HG02759 (cell line): Measurements from ENCODE around the gene KAZN.

ENCODE experiments used
- ATAC-seq: cut with Tn5 transposase; IDR thresholded peaks from one replicate; pipeline ENCODE4 v1.9.1; 2021; ENCODE audit warnings: mild to moderate bottlenecking, moderate library complexity; ENCODE audit not compliant: unreplicated experiment

Gene KAZN

GRCh38 chr1:14761291-14762153 is 163.0 kb downstream of the KAZN start:
- ATAC-seq: no peak

- ATAC-seq: no peak
Observed at GRCh38 chr1:14763977-14764376, 165.5 kb downstream of the KAZN start.

GRCh38 chr1:14765773-14766172 is 167.3 kb downstream of the KAZN start:
- ATAC-seq: no peak

GRCh38 chr1:14767075-14767474 is 168.6 kb downstream of the KAZN start:
- ATAC-seq: no peak

GRCh38 chr1:14768582-14769304 is 170.3 kb downstream of the KAZN start:
- ATAC-seq: no peak

GRCh38 chr1:14769486-14770274 is 171.2 kb downstream of the KAZN start:
- ATAC-seq: no peak

DNA sequence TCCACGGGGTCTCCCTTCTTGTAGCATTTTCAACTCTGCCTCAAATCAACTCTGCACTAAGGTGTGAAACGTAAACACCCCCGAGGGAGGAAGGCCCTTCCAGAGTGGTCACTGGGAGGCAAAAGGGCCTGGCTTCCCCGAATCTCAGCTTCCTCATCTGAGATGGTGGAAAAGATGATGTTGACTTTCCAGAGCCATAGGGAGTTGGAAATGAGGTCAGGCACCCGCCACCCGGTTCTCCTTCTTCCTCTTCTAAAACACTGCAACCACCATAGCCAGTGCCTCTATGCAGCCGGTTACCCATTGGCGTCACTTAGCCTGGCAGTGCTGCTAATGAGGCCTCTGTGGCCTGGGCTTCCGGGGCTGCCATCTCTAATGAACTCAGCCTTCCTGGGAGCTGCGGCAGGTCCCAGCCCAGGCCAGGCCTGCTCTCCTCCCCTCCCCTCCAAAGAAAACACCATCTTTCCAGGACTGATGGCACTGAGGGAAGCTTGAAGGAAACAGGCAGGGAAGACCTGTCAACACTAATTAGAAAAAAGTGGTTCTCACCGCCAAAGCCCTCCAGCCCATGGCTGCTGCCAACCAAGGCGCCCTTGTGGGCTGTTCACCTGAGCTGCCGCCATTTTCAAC is 175.0 kb downstream of the KAZN start:
- no peak for ATAC-seq

DNA sequence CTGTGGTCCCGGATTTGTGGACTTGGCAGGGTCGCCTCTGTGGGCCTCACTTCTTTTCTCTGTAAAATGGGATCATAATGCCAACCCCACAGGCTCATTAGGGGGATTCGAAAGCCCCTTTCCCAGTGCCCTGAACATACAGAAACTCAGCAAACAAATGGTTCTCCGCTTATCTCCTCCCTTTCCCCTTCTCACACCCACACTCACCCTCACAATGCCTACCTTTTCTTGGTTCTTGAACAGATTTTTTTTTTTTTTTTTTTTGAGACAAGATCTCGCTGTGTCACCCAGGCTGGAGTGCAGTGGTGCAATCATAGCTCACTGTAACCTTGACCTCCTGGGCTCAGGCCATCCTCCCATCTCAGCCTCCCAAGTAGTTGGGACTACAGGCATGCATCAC is 175.7 kb downstream of the KAZN start:
- no peak for ATAC-seq

DNA sequence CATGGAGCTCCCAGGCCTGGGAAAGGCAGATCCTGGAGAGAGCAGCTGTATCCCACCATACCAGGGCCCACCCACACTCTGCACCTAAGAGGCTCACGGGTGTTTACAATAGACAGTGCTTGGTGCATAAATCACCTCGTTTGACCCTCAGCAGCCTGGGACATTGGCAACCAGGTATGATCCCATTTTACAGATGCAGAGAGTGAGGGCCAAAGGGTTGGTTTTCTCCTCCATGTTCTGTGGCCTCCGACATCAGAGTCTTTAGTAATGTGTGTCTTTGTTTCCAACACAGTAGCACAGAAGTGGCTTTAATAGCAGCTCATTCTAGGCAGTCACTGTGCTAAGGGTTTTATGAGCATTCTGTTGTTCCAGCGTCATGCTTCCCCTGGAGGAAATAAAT is 176.5 kb downstream of the KAZN start:
- no peak for ATAC-seq

- ATAC-seq: no peak
Observed at GRCh38 chr1:14775434-14775833, 176.9 kb downstream of the KAZN start.

GRCh38 chr1:14777516-14778506 is 179.3 kb downstream of the KAZN start:
- no peak for ATAC-seq

DNA sequence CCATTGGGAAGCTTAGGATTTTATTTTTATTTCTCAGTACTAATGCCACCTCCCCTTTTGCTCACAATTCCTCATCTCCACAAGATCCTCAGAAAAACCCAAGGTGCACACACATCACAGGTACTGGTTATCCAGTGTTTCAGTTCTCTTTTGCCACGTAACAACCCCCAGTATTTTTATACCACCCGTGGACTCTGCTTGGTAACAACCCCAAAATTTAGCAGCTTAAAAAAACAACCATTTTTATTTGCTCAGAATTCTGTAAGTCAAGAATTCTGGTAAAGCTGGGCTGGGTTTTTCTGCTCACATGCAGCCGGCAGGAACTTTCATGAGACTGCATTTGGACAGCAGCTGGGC is 180.0 kb downstream of the KAZN start:
- no peak for ATAC-seq

- ATAC-seq: no peak
Observed at GRCh38 chr1:14778898-14779865, 180.7 kb downstream of the KAZN start.

- no peak for ATAC-seq
Observed at GRCh38 chr1:14780271-14780670, 181.8 kb downstream of the KAZN start.

DNA sequence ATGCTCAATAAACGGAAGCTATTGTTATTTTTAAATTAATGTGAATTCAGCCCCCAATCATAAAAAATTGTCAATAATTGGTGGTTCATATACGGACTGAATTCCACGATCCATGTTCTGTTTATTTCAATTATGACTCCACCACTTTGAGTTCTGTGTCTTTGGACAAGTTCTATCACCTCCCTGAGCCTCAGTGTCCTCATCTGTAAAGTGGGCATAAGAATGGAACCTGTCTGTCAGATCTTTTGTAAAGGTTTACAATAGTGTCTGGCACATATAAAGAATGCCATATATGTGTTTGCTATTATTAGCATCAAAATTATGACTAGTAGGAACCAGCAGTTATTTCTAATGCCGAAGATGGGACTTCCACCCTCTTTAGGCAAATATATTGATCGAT is 183.3 kb downstream of the KAZN start:
- ATAC-seq: no peak

- ATAC-seq: no peak
Observed at GRCh38 chr1:14782741-14783591, 184.5 kb downstream of the KAZN start.

DNA sequence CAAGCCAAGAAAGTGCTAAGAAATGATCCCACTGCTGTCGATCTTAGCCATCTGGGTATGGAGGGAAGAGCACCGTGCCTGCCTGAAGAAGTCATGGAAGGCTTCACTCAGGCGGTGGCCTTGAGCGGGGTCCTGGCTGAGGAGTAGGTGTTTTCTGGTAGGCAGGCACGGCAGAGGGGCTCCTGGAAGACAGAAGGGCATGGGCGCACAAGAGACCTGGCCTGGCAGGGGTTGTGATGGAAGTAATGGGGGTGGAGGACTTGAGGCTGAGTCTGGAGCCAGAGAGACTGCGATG is 185.1 kb downstream of the KAZN start:
- no peak for ATAC-seq
